ENCODE measurements around the gene ADH4.

The ADH4 gene

GRCh38 chr4:99144587-99144986, 490 bp upstream of the ADH4 start:
- no peak for TF ChIP-seq ELF4 (IDR thresholded peaks at IDR 0.05)
- no peak for TF ChIP-seq TARDBP (IDR thresholded peaks at IDR 0.05)
- TF ChIP-seq L3MBTL2 (conservative IDR thresholded peaks at IDR 0.05), result no peak
- TF ChIP-seq LEF1 (IDR thresholded peaks at IDR 0.05; ENCODE audit: borderline replicate concordance), result no peak
- TF ChIP-seq NFRKB (IDR thresholded peaks at IDR 0.05), result no peak
- TF ChIP-seq SP1 (IDR thresholded peaks at IDR 0.05), result no peak
- TF ChIP-seq FOXA1 (IDR thresholded peaks at IDR 0.05), result no peak
- no peak for TF ChIP-seq SUZ12 (IDR thresholded peaks at IDR 0.05)
- TF ChIP-seq, protein P1, sequence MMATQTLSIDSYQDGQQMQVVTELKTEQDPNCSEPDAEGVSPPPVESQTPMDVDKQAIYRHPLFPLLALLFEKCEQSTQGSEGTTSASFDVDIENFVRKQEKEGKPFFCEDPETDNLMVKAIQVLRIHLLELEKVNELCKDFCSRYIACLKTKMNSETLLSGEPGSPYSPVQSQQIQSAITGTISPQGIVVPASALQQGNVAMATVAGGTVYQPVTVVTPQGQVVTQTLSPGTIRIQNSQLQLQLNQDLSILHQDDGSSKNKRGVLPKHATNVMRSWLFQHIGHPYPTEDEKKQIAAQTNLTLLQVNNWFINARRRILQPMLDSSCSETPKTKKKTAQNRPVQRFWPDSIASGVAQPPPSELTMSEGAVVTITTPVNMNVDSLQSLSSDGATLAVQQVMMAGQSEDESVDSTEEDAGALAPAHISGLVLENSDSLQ (IDR thresholded peaks at IDR 0.05), result no peak
- TF ChIP-seq BHLHE40 (IDR thresholded peaks at IDR 0.05; ENCODE audit: borderline replicate concordance), result no peak
- TF ChIP-seq HDGF (IDR thresholded peaks at IDR 0.05; ENCODE audit: borderline replicate concordance), result no peak
- TF ChIP-seq ZNF384 (IDR thresholded peaks at IDR 0.05), result no peak
- TF ChIP-seq FOXM1 (IDR thresholded peaks at IDR 0.05; ENCODE audit: borderline replicate concordance), result no peak
- TF ChIP-seq CTBP1 (IDR thresholded peaks at IDR 0.05; ENCODE audit: borderline replicate concordance), result no peak
- TF ChIP-seq FOXK2 (IDR thresholded peaks at IDR 0.05), result no peak
- no peak for TF ChIP-seq ARNT (IDR thresholded peaks at IDR 0.05)
- POLR2A ChIA-PET, result interaction anchor here (1.1 kb wide), 1 partner anchor 55 kb away, joined by 3 read pairs; no protein-coding TSS in a partner anchor
- CTCF ChIA-PET, result no interaction called here
- no peak for DNase-seq (ENCODE audit: extremely low spot score)

DNA sequence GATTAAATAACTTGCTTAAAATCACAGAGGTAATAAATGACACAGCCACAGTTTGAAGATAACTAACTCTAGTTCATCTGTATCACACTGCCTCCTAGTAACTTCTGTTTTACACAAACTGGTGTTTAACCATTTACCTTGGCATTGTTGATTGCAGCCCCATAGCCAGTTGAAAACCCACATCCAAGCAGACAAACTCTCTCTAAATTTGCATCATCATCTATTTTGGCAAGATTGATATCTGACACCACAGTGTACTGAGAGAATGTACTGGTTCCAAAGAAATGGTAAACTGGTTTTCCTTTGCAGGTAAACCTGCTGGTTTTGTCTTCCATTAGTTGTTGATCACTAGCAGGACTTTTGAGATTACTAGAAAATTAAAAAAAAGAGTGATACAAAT, 7.8 kb downstream of the ADH4 start:
- ChIA-PET POLR2A (no interaction called here), CTCF (no interaction called here)
- no peak for TF ChIP-seq HDGF (IDR thresholded peaks at IDR 0.05; ENCODE audit: borderline replicate concordance)
- TF ChIP-seq ARNT (IDR thresholded peaks at IDR 0.05), result no peak
- no peak for TF ChIP-seq TARDBP (IDR thresholded peaks at IDR 0.05)
- TF ChIP-seq FOXM1 (IDR thresholded peaks at IDR 0.05; ENCODE audit: borderline replicate concordance), result no peak
- TF ChIP-seq BHLHE40 (IDR thresholded peaks at IDR 0.05; ENCODE audit: borderline replicate concordance), result no peak
- no peak for TF ChIP-seq L3MBTL2 (conservative IDR thresholded peaks at IDR 0.05)
- no peak for TF ChIP-seq SUZ12 (IDR thresholded peaks at IDR 0.05)
- no peak for TF ChIP-seq ELF4 (IDR thresholded peaks at IDR 0.05)
- TF ChIP-seq CTBP1 (IDR thresholded peaks at IDR 0.05; ENCODE audit: borderline replicate concordance), result no peak
- no peak for TF ChIP-seq SP1 (IDR thresholded peaks at IDR 0.05)
- no peak for TF ChIP-seq LEF1 (IDR thresholded peaks at IDR 0.05; ENCODE audit: borderline replicate concordance)
- no peak for TF ChIP-seq FOXK2 (IDR thresholded peaks at IDR 0.05)
- TF ChIP-seq FOXA1 (IDR thresholded peaks at IDR 0.05), result no peak
- no peak for TF ChIP-seq ZNF384 (IDR thresholded peaks at IDR 0.05)
- TF ChIP-seq, protein P1 (IDR thresholded peaks at IDR 0.05), result no peak
- TF ChIP-seq NFRKB (IDR thresholded peaks at IDR 0.05), result no peak
- no peak for DNase-seq (ENCODE audit: extremely low spot score)

GRCh38 chr4:99135541-99136162, 8.4 kb downstream of the ADH4 start:
- TF ChIP-seq, protein P1 (IDR thresholded peaks at IDR 0.05), result no peak
- TF ChIP-seq ELF4 (IDR thresholded peaks at IDR 0.05) (no peak), FOXK2 (IDR thresholded peaks at IDR 0.05) (no peak), HDGF (IDR thresholded peaks at IDR 0.05; ENCODE audit: borderline replicate concordance) (no peak), LEF1 (IDR thresholded peaks at IDR 0.05; ENCODE audit: borderline replicate concordance) (no peak), SP1 (IDR thresholded peaks at IDR 0.05) (no peak), TARDBP (IDR thresholded peaks at IDR 0.05) (no peak), FOXA1 (IDR thresholded peaks at IDR 0.05) (no peak), ARNT (IDR thresholded peaks at IDR 0.05) (no peak), SUZ12 (IDR thresholded peaks at IDR 0.05) (no peak), CTBP1 (IDR thresholded peaks at IDR 0.05; ENCODE audit: borderline replicate concordance) (no peak), ZNF384 (IDR thresholded peaks at IDR 0.05) (no peak), NFRKB (IDR thresholded peaks at IDR 0.05) (no peak), FOXM1 (IDR thresholded peaks at IDR 0.05; ENCODE audit: borderline replicate concordance) (no peak), BHLHE40 (IDR thresholded peaks at IDR 0.05; ENCODE audit: borderline replicate concordance) (no peak), L3MBTL2 (conservative IDR thresholded peaks at IDR 0.05) (no peak)
- CTCF ChIA-PET, result no interaction called here
- POLR2A ChIA-PET, result no interaction called here
- DNase-seq (ENCODE audit: extremely low spot score), result no peak

DNA sequence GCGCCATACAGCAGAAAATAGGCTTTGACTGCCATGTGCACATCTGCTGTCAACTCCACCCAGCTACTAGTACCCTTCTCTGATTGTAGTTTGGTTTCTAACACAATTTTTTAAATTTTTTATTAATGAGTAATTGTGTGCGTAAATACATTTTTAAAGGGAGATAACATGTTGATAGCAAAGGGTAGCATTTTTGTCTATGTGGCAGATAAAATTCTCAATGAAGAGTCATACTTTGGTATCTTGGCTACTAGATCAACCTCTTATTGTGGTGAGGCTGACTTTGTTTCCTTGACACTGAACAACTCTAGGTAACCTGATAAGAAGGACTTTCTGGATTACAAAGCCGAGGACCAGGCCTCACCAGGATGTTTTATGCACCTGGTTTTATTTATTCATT, 9.5 kb downstream of the ADH4 start:
- TF ChIP-seq L3MBTL2 (conservative IDR thresholded peaks at IDR 0.05), result no peak
- TF ChIP-seq SP1 (IDR thresholded peaks at IDR 0.05), result no peak
- TF ChIP-seq, protein P1 (IDR thresholded peaks at IDR 0.05), result no peak
- TF ChIP-seq ELF4 (IDR thresholded peaks at IDR 0.05), result no peak
- TF ChIP-seq CTBP1 (IDR thresholded peaks at IDR 0.05; ENCODE audit: borderline replicate concordance), result no peak
- TF ChIP-seq ZNF384 (IDR thresholded peaks at IDR 0.05), result no peak
- no peak for TF ChIP-seq LEF1 (IDR thresholded peaks at IDR 0.05; ENCODE audit: borderline replicate concordance)
- TF ChIP-seq BHLHE40 (IDR thresholded peaks at IDR 0.05; ENCODE audit: borderline replicate concordance), result no peak
- TF ChIP-seq FOXK2 (IDR thresholded peaks at IDR 0.05), result no peak
- ChIA-PET POLR2A (no interaction called here), CTCF (no interaction called here)
- no peak for DNase-seq (ENCODE audit: extremely low spot score)

- no peak for TF ChIP-seq NFRKB (IDR thresholded peaks at IDR 0.05)
- TF ChIP-seq BHLHE40 (IDR thresholded peaks at IDR 0.05; ENCODE audit: borderline replicate concordance), result no peak
- TF ChIP-seq L3MBTL2 (conservative IDR thresholded peaks at IDR 0.05), result no peak
- TF ChIP-seq ARNT (IDR thresholded peaks at IDR 0.05), result no peak
- no peak for TF ChIP-seq SP1 (IDR thresholded peaks at IDR 0.05)
- TF ChIP-seq ELF4 (IDR thresholded peaks at IDR 0.05), result no peak
- TF ChIP-seq TARDBP (IDR thresholded peaks at IDR 0.05), result no peak
- DNase-seq (ENCODE audit: extremely low spot score), result no peak
- CTCF ChIA-PET, result no interaction called here
- POLR2A ChIA-PET, result no interaction called here
Observed at GRCh38 chr4:99131378-99131777, 12.7 kb downstream of the ADH4 start.

Data from HEK293T (cell line).